Spleen (tissue), 7 donors: ENCODE measurements around the gene NINJ1.

ENCODE experiments used
- CTCF ChIP-seq, 11 experiments: fragments of 200-600 bp in 7 of 11; fragments of 450-650 bp in 4 of 11; sonication (generic) in 4 of 11; IDR thresholded peaks in 8 of 11; conservative IDR thresholded peaks in 3 of 11; 1 replicate in 7 of 11; 2 replicates in 4 of 11; pipeline versions ENCODE4 v1.4.0 to v1.8.0; 2016 to 2021; ENCODE audit warnings: antibody characterized with exemption in 11 of 11, inconsistent platforms in 4 of 11, mild to moderate bottlenecking in 1 of 11
- POLR2A ChIP-seq, 3 donors: fragments of 450-650 bp; IDR thresholded peaks; one replicate each; pipeline ENCODE4 v1.5.1; 2017; ENCODE audit warnings: antibody characterized with exemption in 3 of 3, mild to moderate bottlenecking in 1 of 3
- POLR2AphosphoS5 ChIP-seq, 3 donors: sonication (generic); formaldehyde crosslinking; IDR thresholded peaks; one replicate each; pipeline ENCODE4 v1.5.1; 2017; ENCODE audit warnings: antibody characterized with exemption in 3 of 3
- donor health status: DM: no; HTN: no; CAD: no; lungs with moderate emphysema.
- donor health status: DM: no; HTN: no; CAD: no.
- donor health status: DM: no; HTN: no; CAD: no.

DNA sequence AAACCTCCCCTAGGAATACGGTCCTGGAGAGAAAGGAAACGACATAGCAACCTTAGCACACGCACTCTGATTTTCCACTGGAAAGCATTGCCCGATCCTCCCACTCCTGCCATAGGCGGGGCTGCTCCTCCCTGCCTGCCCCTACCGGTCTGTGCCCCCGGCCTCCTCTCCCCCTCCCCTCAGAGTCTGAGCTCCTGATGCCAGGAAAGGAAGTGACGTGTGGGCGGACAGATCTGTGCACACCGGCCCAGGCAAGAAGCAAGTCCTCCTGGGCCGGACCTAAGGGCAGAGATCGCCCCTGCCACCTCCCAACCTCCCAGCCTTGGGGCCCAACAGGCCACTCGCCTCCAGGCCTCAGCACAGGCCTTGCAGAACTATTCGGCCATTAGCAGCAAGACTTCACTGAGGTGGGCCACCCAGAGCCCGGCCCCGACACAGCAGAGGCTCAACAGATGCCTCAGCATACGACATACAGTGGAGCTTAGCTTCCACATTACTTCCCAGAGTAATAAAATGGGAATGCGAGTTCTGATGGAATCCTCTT is 7.2 kb downstream of the NINJ1 start:
- TF ChIP-seq CTCF (IDR thresholded peaks at IDR 0.05 in 8 of 11, conservative IDR thresholded peaks at IDR 0.05 in 3 of 11) (no peak), POLR2A (IDR thresholded peaks at IDR 0.05) (no peak), POLR2AphosphoS5 (IDR thresholded peaks at IDR 0.05) (peak in 2 of 3 donors; percentile 22 to 47)
